SK-N-SH treated with all-trans-retinoic acid at 6 μM for 48 hours (cell line): ENCODE data around the gene TUB.

Experiments
- ATAC-seq: fragments of 200-7000 bp; cut with Tn5 transposase; 3 replicates; pipeline ENCODE4 v1.9.1; 2020; ENCODE audit warnings: mild to moderate bottlenecking, moderate library complexity
- ARNTL ChIP-seq: fragments of 450-650 bp; formaldehyde crosslinking; IDR thresholded peaks from 2 replicates; pipeline ENCODE4 v1.5.0; 2020; ENCODE audit warnings: low read depth, mild to moderate bottlenecking, moderate library complexity, borderline replicate concordance
- BACH2 ChIP-seq: fragments of 250-450 bp; sonication (Bioruptor Pico); IDR thresholded peaks from 2 replicates; pipeline ENCODE4 v1.9.0; 2021; ENCODE audit warnings: mild to moderate bottlenecking, borderline replicate concordance
- CSDC2 ChIP-seq: fragments of 250-450 bp; sonication (Bioruptor Pico); IDR thresholded peaks from 2 replicates; pipeline ENCODE4 v1.5.0; 2020; ENCODE audit warnings: mild to moderate bottlenecking, moderate library complexity
- ESRRG ChIP-seq: fragments of 250-450 bp; sonication (Bioruptor Pico); IDR thresholded peaks from 2 replicates; pipeline ENCODE4 v1.6.1; 2021; ENCODE audit warnings: mild to moderate bottlenecking
- ISL1 ChIP-seq: fragments of 250-450 bp; sonication (Bioruptor Pico); IDR thresholded peaks from 2 replicates; pipeline ENCODE4 v2.1.2; 2022; ENCODE audit warnings: mild to moderate bottlenecking, moderate library complexity
- OSR1 ChIP-seq: fragments of 250-450 bp; sonication (Bioruptor Pico); IDR thresholded peaks from 2 replicates; pipeline ENCODE4 v1.8.0; 2022; ENCODE audit warnings: moderate library complexity, mild to moderate bottlenecking, inconsistent platforms
- PPARA ChIP-seq: fragments of 250-450 bp; sonication (Bioruptor Pico); IDR thresholded peaks from 2 replicates; pipeline ENCODE4 v1.5.0; 2020; ENCODE audit warnings: mild to moderate bottlenecking, borderline replicate concordance
- SNAI2 ChIP-seq: fragments of 250-450 bp; sonication (Bioruptor Pico); IDR thresholded peaks from 2 replicates; pipeline ENCODE4 v1.5.0; 2020; ENCODE audit warnings: mild to moderate bottlenecking, moderate library complexity
- TCF4 ChIP-seq: fragments of 250-450 bp; sonication (Bioruptor Pico); IDR thresholded peaks from 2 replicates; pipeline ENCODE4 v1.8.0; 2021; ENCODE audit warnings: mild to moderate bottlenecking, moderate library complexity, borderline replicate concordance
- TOX ChIP-seq: fragments of 250-450 bp; sonication (Bioruptor Pico); IDR thresholded peaks from 2 replicates; pipeline ENCODE4 v1.8.0; 2021; ENCODE audit warnings: mild to moderate bottlenecking, moderate library complexity, borderline replicate concordance
- ZC3H10 ChIP-seq: fragments of 250-450 bp; sonication (Bioruptor Pico); IDR thresholded peaks from 2 replicates; pipeline ENCODE4 v1.5.1; 2021; ENCODE audit warnings: mild to moderate bottlenecking, moderate library complexity
- ZFP3 ChIP-seq: fragments of 250-450 bp; sonication (Bioruptor Pico); IDR thresholded peaks from 2 replicates; pipeline ENCODE4 v1.5.0; 2020; ENCODE audit warnings: mild to moderate bottlenecking, moderate library complexity
- ZFP30 ChIP-seq: fragments of 450-650 bp; formaldehyde crosslinking; IDR thresholded peaks from 2 replicates; pipeline ENCODE4 v1.5.0; 2022; ENCODE audit warnings: mild to moderate bottlenecking, moderate library complexity
- ZNF565 ChIP-seq: fragments of 450-650 bp; formaldehyde crosslinking; conservative IDR thresholded peaks from 2 replicates; pipeline ENCODE4 v1.5.0; 2020; ENCODE audit warnings: low read depth, mild to moderate bottlenecking, moderate library complexity
- ZNF70 ChIP-seq: fragments of 450-650 bp; formaldehyde crosslinking; IDR thresholded peaks from 2 replicates; pipeline ENCODE4 v1.5.0; 2020; ENCODE audit warnings: mild to moderate bottlenecking, moderate library complexity
- TF ChIP-seq, protein P1 (sequence below): fragments of 250-450 bp; sonication (Bioruptor Pico); IDR thresholded peaks from 2 replicates; pipeline ENCODE4 v1.5.1; 2021; ENCODE audit warnings: mild to moderate bottlenecking, moderate library complexity
- TF ChIP-seq, protein P2 (sequence below): fragments of 250-450 bp; sonication (Bioruptor Pico); IDR thresholded peaks from 2 replicates; pipeline ENCODE4 v1.5.1; 2020; ENCODE audit warnings: low read depth, mild to moderate bottlenecking, moderate library complexity
- TF ChIP-seq, protein P3 (sequence below): fragments of 250-450 bp; sonication (Bioruptor Pico); IDR thresholded peaks from 2 replicates; pipeline ENCODE4 v1.8.0; 2020; ENCODE audit warnings: mild to moderate bottlenecking, moderate library complexity, borderline replicate concordance
- TF ChIP-seq, protein P4 (sequence below): fragments of 250-450 bp; sonication (Bioruptor Pico); IDR thresholded peaks from 2 replicates; pipeline ENCODE4 v1.8.0; 2021; ENCODE audit warnings: low read depth, mild to moderate bottlenecking, moderate library complexity, borderline replicate concordance
- TF ChIP-seq, protein P5 (sequence below): fragments of 250-450 bp; sonication (Bioruptor Pico); IDR thresholded peaks from 2 replicates; pipeline ENCODE4 v1.5.0; 2020; ENCODE audit warnings: mild to moderate bottlenecking, moderate library complexity

Gene TUB

DNA sequence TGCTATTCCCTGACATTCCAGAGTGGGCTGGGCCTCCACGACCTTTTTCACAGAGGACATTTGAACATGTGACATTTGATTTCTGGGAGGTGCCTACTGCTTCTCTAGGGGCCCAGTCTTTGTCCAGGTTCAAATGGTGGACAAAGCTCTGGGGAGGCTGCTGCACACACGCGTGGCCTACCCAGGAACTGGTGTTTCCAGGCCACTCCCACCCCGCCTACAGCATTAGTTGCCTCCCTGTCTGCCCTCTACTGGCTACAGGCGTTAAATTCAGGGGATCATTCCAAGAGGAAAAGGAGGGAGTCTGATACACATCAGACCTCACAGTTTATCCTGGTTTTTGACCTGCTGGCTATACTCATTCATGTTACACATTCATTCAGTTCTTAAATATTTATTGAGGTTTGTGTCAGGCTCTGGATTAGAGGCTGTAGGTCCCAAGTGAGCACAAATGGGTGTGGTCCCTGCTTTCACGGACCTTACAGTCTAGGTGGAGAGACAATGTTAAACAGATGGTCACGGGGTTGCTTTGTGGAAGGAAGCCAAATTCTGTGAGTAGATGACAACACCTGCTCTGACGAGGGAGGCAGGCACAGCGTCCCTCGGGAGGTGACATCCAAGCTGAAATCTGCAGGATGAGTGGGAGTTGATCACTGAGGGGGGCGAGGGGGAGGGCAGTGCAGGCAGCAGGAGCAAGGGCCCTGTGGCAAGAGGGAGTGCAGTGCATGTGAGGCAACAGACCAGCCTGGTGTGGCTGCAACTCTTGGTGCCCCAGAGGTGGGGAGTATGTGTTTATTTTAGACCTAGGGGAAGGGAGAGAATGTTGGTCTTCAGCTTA lies 11.8 kb downstream of the TUB start:
- TF ChIP-seq ESRRG (CRISPR knock-in tag), result no peak
- TF ChIP-seq, protein P1, sequence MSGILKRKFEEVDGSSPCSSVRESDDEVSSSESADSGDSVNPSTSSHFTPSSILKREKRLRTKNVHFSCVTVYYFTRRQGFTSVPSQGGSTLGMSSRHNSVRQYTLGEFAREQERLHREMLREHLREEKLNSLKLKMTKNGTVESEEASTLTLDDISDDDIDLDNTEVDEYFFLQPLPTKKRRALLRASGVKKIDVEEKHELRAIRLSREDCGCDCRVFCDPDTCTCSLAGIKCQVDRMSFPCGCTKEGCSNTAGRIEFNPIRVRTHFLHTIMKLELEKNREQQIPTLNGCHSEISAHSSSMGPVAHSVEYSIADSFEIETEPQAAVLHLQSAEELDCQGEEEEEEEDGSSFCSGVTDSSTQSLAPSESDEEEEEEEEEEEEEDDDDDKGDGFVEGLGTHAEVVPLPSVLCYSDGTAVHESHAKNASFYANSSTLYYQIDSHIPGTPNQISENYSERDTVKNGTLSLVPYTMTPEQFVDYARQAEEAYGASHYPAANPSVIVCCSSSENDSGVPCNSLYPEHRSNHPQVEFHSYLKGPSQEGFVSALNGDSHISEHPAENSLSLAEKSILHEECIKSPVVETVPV, result no peak
- TF ChIP-seq ZFP30, result no peak
- no peak for TF ChIP-seq SNAI2 (CRISPR knock-in tag)
- TF ChIP-seq, protein P2, sequence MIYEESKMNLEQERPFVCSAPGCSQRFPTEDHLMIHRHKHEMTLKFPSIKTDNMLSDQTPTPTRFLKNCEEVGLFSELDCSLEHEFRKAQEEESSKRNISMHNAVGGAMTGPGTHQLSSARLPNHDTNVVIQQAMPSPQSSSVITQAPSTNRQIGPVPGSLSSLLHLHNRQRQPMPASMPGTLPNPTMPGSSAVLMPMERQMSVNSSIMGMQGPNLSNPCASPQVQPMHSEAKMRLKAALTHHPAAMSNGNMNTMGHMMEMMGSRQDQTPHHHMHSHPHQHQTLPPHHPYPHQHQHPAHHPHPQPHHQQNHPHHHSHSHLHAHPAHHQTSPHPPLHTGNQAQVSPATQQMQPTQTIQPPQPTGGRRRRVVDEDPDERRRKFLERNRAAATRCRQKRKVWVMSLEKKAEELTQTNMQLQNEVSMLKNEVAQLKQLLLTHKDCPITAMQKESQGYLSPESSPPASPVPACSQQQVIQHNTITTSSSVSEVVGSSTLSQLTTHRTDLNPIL (CRISPR knock-in tag), result no peak
- no peak for TF ChIP-seq TOX (CRISPR knock-in tag)
- no peak for TF ChIP-seq ZFP3 (CRISPR knock-in tag)
- TF ChIP-seq ARNTL (CRISPR knock-in tag), result no peak
- TF ChIP-seq, protein P3, sequence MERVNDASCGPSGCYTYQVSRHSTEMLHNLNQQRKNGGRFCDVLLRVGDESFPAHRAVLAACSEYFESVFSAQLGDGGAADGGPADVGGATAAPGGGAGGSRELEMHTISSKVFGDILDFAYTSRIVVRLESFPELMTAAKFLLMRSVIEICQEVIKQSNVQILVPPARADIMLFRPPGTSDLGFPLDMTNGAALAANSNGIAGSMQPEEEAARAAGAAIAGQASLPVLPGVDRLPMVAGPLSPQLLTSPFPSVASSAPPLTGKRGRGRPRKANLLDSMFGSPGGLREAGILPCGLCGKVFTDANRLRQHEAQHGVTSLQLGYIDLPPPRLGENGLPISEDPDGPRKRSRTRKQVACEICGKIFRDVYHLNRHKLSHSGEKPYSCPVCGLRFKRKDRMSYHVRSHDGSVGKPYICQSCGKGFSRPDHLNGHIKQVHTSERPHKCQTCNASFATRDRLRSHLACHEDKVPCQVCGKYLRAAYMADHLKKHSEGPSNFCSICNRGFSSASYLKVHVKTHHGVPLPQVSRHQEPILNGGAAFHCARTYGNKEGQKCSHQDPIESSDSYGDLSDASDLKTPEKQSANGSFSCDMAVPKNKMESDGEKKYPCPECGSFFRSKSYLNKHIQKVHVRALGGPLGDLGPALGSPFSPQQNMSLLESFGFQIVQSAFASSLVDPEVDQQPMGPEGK (CRISPR knock-in tag), result no peak
- no peak for TF ChIP-seq BACH2 (CRISPR knock-in tag)
- TF ChIP-seq ZNF565 (CRISPR knock-in tag), result no peak
- no peak for TF ChIP-seq ZC3H10 (CRISPR knock-in tag)
- no peak for TF ChIP-seq ISL1
- no peak for TF ChIP-seq PPARA (CRISPR knock-in tag)
- TF ChIP-seq, protein P4, sequence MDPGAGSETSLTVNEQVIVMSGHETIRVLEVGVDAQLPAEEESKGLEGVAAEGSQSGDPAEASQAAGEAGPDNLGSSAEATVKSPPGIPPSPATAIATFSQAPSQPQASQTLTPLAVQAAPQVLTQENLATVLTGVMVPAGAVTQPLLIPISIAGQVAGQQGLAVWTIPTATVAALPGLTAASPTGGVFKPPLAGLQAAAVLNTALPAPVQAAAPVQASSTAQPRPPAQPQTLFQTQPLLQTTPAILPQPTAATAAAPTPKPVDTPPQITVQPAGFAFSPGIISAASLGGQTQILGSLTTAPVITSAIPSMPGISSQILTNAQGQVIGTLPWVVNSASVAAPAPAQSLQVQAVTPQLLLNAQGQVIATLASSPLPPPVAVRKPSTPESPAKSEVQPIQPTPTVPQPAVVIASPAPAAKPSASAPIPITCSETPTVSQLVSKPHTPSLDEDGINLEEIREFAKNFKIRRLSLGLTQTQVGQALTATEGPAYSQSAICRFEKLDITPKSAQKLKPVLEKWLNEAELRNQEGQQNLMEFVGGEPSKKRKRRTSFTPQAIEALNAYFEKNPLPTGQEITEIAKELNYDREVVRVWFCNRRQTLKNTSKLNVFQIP, result no peak
- TF ChIP-seq, protein P5, sequence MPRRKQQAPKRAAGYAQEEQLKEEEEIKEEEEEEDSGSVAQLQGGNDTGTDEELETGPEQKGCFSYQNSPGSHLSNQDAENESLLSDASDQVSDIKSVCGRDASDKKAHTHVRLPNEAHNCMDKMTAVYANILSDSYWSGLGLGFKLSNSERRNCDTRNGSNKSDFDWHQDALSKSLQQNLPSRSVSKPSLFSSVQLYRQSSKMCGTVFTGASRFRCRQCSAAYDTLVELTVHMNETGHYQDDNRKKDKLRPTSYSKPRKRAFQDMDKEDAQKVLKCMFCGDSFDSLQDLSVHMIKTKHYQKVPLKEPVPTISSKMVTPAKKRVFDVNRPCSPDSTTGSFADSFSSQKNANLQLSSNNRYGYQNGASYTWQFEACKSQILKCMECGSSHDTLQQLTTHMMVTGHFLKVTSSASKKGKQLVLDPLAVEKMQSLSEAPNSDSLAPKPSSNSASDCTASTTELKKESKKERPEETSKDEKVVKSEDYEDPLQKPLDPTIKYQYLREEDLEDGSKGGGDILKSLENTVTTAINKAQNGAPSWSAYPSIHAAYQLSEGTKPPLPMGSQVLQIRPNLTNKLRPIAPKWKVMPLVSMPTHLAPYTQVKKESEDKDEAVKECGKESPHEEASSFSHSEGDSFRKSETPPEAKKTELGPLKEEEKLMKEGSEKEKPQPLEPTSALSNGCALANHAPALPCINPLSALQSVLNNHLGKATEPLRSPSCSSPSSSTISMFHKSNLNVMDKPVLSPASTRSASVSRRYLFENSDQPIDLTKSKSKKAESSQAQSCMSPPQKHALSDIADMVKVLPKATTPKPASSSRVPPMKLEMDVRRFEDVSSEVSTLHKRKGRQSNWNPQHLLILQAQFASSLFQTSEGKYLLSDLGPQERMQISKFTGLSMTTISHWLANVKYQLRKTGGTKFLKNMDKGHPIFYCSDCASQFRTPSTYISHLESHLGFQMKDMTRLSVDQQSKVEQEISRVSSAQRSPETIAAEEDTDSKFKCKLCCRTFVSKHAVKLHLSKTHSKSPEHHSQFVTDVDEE (CRISPR knock-in tag), result no peak
- no peak for TF ChIP-seq OSR1
- TF ChIP-seq CSDC2 (CRISPR knock-in tag), result no peak
- peak; percentile 93 for ATAC-seq

DNA sequence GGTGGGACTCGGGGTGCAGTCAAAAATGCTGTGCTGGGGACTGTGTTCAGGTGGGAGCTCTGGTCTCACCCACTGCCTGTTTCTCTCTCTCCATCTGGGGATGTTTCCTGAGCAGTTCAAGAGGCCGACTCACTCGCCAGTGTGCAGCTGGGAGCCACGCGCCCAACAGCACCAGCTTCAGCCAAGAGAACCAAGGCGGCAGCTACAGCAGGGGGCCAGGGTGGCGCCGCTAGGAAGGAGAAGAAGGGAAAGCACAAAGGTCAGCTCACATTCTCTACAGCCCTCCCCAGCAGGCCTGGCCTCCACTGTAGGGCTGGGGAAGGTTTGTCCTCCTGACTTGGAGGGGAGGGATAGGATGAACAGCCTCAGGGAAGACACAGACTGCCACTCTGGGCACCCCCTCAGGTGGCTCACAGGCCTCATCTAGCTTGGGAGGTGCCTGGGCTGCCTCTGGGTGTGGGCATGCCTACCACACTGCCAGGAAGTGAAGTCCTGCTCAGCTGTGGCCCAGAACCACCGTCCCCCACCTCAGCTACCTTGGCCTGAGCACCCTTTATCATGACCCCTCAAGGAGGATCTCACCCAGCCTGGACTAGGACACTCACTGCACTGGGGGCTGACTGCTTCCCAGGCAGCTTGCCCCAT lies 13.0 kb downstream of the TUB start:
- TF ChIP-seq ZNF565 (CRISPR knock-in tag) (no peak), PPARA (CRISPR knock-in tag) (no peak), ZNF70 (CRISPR knock-in tag) (no peak)
- ATAC-seq, result no peak

DNA sequence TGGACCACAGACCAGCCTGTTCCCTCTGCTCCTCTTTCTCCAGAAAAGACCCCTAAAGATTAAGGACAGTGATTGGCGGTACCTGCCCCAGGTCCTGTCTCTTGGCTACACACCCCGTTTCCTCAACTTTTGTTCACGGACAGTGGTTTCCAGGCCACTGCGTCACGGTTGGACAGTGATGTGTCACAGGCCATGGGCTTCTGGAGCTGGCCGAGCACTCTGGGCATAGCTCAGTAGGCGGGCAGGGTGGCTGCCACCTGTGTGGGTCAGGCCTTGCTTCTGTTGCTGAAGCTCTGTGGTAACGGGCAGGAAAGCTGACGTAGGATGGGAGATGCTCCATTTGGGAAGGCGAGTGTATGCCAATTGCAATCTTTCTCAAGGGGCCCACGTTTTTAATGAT lies 13.6 kb downstream of the TUB start:
- ATAC-seq, result no peak
- TF ChIP-seq TOX (CRISPR knock-in tag) (no peak), BACH2 (CRISPR knock-in tag) (no peak), ESRRG (CRISPR knock-in tag) (no peak), TCF4 (CRISPR knock-in tag) (no peak)
- TF ChIP-seq, protein P2 (CRISPR knock-in tag), result no peak
- TF ChIP-seq, protein P3 (CRISPR knock-in tag), result no peak
- TF ChIP-seq, protein P4, result no peak
